Hypothalamus (tissue), 51 donors: ENCODE data around the gene TTLL12.

Experiments used
- DNase-seq, 51 donors: peaks; one replicate each; lab custom pipeline; 2025; lab: John Stamatoyannopoulos, UW

Gene TTLL12

GRCh38 chr22:43216738-43217137 is 29.8 kb upstream of the TTLL12 start:
- DNase-seq = no peak

DNA sequence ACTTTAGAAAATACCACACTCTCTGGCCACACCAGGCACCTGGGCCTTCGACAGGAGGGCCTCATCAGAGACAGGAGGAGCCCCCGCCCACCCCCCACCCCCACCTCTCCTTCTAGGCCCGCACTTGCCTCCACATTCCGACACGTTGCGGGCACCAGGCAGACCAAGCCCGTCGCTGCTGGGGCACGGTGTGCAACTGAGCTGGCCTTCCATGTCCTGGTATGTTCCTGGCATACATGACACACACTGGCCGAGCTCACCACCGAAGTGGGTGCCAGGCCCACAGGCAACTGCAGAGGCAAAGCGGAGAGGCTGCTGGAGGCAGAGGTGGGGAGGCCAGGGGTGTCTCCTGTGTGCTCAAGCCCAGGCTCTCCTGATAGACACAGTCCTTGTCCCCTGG is 27.0 kb upstream of the TTLL12 start:
- DNase-seq = no peak

- no peak for DNase-seq
These were observed 26.1 kb upstream of the TTLL12 start for GRCh38 chr22:43213051-43213450.

GRCh38 chr22:43212434-43212952 is 25.6 kb upstream of the TTLL12 start:
- no peak for DNase-seq

- no peak for DNase-seq
These were observed 25.1 kb upstream of the TTLL12 start for GRCh38 chr22:43211941-43212433.

GRCh38 chr22:43210631-43211515 is 23.9 kb upstream of the TTLL12 start:
- no peak for DNase-seq

- no peak for DNase-seq
These were observed 23.0 kb upstream of the TTLL12 start for GRCh38 chr22:43209971-43210370.

DNA sequence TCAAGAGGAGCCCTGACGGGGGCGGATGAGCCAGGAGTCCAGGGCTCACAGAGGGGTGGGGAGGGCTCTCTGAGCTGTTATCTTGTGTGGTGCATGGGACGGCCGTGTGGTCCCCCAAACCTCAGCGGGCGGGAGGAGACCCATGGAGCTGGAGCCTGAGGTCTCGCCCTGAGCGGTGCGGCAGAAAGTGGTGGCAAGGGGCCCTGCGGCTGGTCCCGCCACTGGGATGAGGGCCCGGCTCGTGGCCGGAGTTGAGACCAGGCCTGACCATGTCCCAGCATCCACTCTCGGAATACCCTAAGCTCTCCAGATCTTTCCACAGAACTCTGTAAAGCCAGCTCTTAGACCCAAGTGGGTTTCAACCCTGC is 22.6 kb upstream of the TTLL12 start:
- DNase-seq = no peak

DNA sequence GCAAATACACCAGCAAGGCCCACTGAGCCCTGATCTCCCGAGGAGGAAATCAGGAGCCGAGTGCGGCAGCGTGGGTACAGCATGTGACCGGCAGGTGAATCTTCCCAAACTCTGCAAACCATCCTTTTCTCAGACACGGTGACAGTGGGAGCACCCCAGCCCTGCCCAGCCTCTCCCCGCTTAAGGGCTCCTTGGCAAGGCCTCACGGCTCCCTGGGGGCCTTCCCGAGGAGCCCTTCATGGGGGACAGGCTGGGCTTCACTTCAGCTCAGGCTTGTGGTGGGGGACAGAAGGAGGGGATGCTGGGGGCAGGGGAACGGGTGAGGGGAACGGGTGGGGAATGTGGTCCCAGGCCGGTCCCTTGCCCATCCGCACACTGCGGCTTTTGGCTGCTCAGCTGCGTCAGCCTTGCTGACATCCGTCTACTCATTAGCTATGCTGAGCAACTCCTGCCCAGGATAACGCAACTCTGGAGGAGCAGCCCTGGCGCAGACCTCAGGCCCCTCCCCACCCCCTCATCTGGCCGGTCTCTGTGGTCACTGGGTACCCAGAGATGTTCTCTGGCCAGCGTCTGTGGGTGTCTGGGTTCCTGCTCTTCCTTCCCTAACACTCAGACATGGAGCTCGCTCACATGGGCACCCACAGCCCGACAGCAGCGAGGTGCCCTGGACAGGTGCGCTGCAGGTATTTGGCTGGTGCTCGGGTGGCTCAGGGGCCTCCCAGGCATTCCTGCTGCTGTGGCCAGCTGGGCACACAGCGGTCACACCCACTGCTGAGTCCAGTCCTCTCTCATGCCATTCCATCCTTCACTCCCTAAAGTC is 22.0 kb upstream of the TTLL12 start:
- no peak for DNase-seq

DNA sequence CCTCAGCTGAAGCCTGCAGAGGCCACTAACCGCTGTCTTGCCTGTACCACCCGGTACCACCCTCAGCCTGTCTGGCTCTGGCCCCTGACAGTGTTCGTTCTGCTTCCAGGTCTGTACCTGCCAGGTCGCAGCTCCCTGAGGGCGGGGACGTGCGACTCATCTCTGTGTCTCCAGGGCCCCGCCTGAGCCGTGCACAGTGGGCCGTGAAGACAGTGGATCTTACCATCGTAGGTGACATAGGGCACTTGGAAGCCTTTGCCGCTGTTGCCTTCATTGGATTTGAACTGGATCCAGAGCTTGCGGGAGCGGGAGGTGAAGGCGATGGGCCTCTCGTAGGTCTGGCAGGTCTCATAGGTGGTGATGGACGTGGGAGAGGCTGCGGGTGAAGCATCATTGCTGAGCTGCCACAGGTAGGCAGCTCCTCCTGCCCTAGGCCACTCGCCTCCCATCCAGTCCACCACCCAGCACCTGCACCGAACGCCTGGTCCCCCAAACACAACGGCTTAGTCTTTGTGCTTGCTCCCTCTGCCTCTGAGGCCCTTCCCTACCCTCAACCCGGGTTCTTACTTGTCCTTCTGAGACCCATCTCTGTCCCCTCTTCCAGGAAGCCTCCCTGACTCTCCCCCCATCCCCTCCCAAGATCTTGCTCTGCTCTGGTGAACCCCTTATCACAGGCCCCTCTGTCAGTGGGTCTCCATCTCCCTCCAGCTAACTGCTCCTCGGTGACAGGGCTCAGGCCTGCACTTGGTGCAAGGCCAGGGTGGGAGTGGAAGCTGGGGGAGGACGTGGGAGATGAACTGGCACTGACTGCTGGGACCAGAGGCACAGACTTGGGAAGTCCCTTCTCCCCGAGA is 21.1 kb upstream of the TTLL12 start:
- no peak for DNase-seq

GRCh38 chr22:43207386-43207785 is 20.5 kb upstream of the TTLL12 start:
- no peak for DNase-seq

DNA sequence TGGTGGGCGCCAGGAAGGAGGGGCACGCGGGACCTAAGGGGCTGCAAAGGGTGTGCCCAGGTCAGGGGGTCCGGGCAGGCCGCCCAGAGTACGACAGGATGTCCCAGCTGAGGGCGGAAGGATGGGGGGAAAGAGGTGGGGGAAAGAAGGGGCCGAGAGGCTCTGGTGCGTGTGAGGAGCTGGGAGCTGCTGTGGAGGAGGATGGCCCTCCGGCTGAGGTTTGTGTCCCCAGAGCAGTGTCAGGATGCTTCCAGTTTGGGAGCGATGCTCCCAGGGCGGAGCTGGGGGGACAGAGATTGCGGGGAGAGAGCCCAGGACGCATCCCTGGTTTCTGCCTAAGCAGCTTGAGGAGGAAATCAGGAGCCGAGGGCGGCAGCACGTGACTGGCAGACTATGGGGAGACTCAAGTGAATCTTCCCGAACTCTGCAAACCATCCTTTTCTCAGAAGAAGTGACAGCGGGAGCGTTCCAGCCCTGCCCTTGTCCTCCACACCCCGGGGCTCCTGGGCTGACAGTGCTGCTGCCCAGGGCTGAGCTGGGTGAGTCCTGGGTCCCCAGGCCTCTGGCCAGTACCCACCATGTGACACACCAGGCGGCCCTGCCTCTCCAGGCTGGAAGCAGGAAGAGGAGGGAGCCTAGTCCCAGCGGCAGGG is 19.7 kb upstream of the TTLL12 start:
- DNase-seq = no peak

DNA sequence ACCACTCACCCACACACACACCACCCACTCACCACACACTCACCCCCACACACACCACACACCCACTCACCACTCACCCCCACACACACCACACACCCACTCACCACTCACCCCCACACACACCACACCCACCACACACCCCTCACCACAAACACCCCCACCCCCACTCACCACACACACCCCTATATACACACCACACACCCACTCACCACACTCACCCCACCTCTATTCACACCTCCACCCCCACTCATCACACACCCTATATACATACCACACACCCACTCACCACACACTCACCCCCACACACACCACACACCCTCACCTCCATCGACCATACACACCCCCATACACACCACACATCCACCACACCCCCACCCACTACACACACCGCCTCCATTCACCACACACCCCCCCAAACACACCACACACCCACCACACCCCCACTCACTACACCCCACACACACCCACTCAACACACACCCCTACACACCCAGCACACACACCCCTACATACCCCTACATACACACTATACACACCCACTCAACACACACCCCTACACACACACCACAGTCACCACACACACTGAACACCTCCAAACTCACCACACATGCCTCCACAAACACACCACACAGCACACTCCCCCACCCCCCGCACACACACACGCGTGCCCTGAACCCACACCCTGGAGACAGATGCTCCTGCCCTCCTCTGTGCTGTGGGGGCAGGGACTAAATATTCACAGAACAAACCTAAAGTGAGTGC is 19.0 kb upstream of the TTLL12 start:
- DNase-seq = no peak

- no peak for DNase-seq
These were observed 18.3 kb upstream of the TTLL12 start for GRCh38 chr22:43205261-43205691.

GRCh38 chr22:43203471-43203981 is 16.6 kb upstream of the TTLL12 start:
- DNase-seq = no peak

DNA sequence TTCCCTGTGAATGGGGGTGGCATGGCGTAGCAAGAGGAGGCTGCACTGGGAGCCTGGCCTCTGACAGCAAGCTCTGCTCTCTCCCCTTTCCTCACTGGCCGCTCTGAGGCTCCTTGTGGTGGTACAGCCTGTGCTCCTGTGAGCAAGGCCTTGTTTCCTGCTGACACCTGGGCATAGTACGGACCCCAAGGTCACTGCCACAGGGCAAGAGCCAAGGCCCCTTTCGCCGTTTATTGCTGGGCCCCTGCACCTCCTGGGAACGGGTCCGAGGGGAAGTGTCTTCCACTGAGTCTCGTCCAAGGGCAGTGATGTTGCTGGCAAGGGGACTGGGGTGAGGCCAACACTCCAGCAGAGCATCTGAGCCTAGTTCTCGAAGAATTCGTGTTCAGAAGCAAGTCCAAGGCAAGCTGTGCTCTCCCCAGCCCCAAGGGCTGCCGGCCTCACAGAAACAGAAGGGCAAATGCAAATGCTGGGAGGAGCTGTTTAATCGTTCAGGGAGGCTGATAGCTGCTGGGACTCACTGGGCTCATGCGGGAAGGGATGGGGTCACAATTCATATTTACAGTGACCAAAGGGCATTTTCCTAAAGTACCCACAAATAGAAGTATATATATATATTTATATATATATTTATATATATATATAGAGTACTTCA is 15.9 kb upstream of the TTLL12 start:
- no peak for DNase-seq

GRCh38 chr22:43202326-43202725 is 15.4 kb upstream of the TTLL12 start:
- no peak for DNase-seq

GRCh38 chr22:43201486-43202219 is 14.7 kb upstream of the TTLL12 start:
- no peak for DNase-seq
